Activated CD4-positive, alpha-beta T cell treated with anti-CD3 and anti-CD28 coated beads, Interleukin-2, Interleukin-4, amounts not matched to agents 100 ng/mL and 50 ng/mL, durations not matched to agents 16 hours and 8 hours (primary cell): ENCODE results near the gene METRN.
"Not testable (repeated sequence)": the region's sequence is repeated elsewhere in the genome, so short reads cannot be mapped to it uniquely, and the experiment has no call there.

Source experiments
- DNase-seq: peaks from one replicate; pipeline ENCODE4 v3.0.0-alpha.2; 2020; ENCODE audit warnings: low spot score

The METRN gene

GRCh38 chr16:735982-736453, 21.1 kb downstream of the METRN start:
- DNase-seq: peak; percentile 90

GRCh38 chr16:736936-737481, 22.1 kb downstream of the METRN start:
- no peak for DNase-seq

- DNase-seq: no peak
These were observed 24.9 kb downstream of the METRN start for GRCh38 chr16:739560-740458.

GRCh38 chr16:740459-740763, 25.5 kb downstream of the METRN start:
- no peak for DNase-seq

GRCh38 chr16:740764-741505, 26.0 kb downstream of the METRN start, which contains the start of gene CIAO3:
Gene CIAO3 (minus strand): TSS chr16:740997. CDS start chr16:740985, 12 bp downstream.
- peak; percentile 92 for DNase-seq

- no peak for DNase-seq
These were observed 27.2 kb downstream of the METRN start for GRCh38 chr16:741986-742629.

GRCh38 chr16:742894-743293, 28.0 kb downstream of the METRN start:
- DNase-seq: not testable (repeated sequence)

GRCh38 chr16:743794-744500, 29.0 kb downstream of the METRN start:
- DNase-seq: no peak

- no peak for DNase-seq
These were observed 30.8 kb downstream of the METRN start for GRCh38 chr16:745739-746138.

GRCh38 chr16:746637-747036, 31.7 kb downstream of the METRN start:
- no peak for DNase-seq

GRCh38 chr16:747978-748746, 33.2 kb downstream of the METRN start:
- no peak for DNase-seq

GRCh38 chr16:749010-749409, 34.1 kb downstream of the METRN start:
- no peak for DNase-seq

GRCh38 chr16:750485-750884, 35.6 kb downstream of the METRN start:
- no peak for DNase-seq

- DNase-seq: no peak
These were observed 36.5 kb downstream of the METRN start for GRCh38 chr16:751152-752006.

GRCh38 chr16:752007-752312, 37.0 kb downstream of the METRN start:
- no peak for DNase-seq

- not testable (repeated sequence) for DNase-seq
These were observed 39.2 kb downstream of the METRN start for GRCh38 chr16:754121-754607.

GRCh38 chr16:754656-755055, 39.7 kb downstream of the METRN start:
- DNase-seq: no peak

- DNase-seq: no peak
These were observed 41.5 kb downstream of the METRN start for GRCh38 chr16:756428-756827.

GRCh38 chr16:759110-759910, 44.4 kb downstream of the METRN start:
- no peak for DNase-seq
